Peyer's patch (tissue), 4 donors: ENCODE data around the gene WDR35. TPM values are rescaled to one million over a fixed set of nuclear protein-coding genes. Genes with fewer than 3 reads are reported as not detected.
A peak's percentile ranks its signal among the peaks of the same experiment; 100 is the strongest.

ENCODE experiments used
- DNase-seq, 3 donors: peaks; one replicate each; pipeline ENCODE4 v3.0.0-alpha.2; 2017 to 2019
- H3K27ac ChIP-seq, 4 donors: fragments of 200-600 bp; sonication (generic); one replicate each; pipeline ENCODE4 v1.5.1; 2016 to 2019
- H3K27me3 ChIP-seq, 2 donors: fragments of 200-600 bp; sonication (generic); one replicate each; pipeline ENCODE4 v1.5.1; 2019
- H3K36me3 ChIP-seq, 3 donors: fragments of 200-600 bp; sonication (generic); one replicate each; pipeline ENCODE4 v1.5.1; 2016 to 2019
- H3K4me1 ChIP-seq, 4 donors: fragments of 200-600 bp; sonication (generic); one replicate each; pipeline ENCODE4 v1.5.1; 2016 to 2019
- H3K4me3 ChIP-seq, 4 donors: fragments of 200-600 bp; sonication (generic); 1 replicate in 3 of 4; 2 replicates in 1 of 4; pipeline ENCODE4 v1.5.1; 2016 to 2019; ENCODE audit warnings: mild to moderate bottlenecking in 1 of 4
- H3K9me3 ChIP-seq, 4 donors: fragments of 200-600 bp; sonication (generic); one replicate each; pipeline ENCODE4 v1.5.1; 2016 to 2019; ENCODE audit warnings: mild to moderate bottlenecking in 1 of 4
- POLR2A ChIP-seq, 2 donors: fragments of 450-650 bp; IDR thresholded peaks; one replicate each; pipeline ENCODE4 v1.5.1; 2017; ENCODE audit warnings: antibody characterized with exemption in 2 of 2, mild to moderate bottlenecking in 2 of 2, moderate library complexity in 2 of 2
- total RNA-seq, 4 donors: library from RNA; depleted of rRNA; stranded (reverse); fragments of >200 nt; gene quantifications; one replicate each; pipeline ENCODE4 v1.1.0, GENCODE V29; 2016
- TF ChIP-seq, protein P1 (sequence below), 6 experiments: fragments of 450-650 bp in 4 of 6; fragments of 200-600 bp in 2 of 6; sonication (generic) in 1 of 6; IDR thresholded peaks; one replicate each; pipeline ENCODE4 v1.5.1; 2017 to 2019; ENCODE audit warnings: antibody characterized with exemption in 6 of 6, mild to moderate bottlenecking in 3 of 6, moderate library complexity in 1 of 6

Gene WDR35
- total RNA-seq, 4 donors from 2014 or later = 3.4 to 4.1 (median 3.8) TPM

DNA sequence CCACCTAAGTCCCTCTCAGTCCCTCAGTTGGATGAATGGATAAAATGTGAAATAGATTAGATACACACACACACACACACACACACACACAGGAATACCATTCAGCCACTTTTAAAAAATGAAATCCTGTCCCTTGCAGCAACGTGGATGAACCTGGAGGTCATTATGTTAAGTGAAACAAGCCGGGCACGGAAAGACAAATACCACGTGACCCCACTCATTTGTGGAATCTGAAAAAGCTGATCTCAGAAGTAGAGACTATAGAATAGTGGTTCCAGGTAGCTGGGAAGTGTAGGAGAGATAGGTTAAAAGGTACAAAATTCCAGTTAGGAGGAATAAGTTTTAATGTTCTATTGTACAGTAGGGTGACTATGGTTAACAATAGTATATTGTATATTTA is 119.1 kb downstream of the WDR35 start:
- no peak for DNase-seq
- Histone ChIP-seq H3K4me3 (no peak overlapping the region), H3K4me1 (peaks cover 0 to 9% (median 4%) of the 10 kb centered on the region in 4 donors), H3K27me3 (no peaks in the 10 kb centered on the region), H3K27ac (no peak overlapping the region), H3K9me3 (no peaks in the 10 kb centered on the region), H3K36me3 (no peaks in the 10 kb centered on the region)
- TF ChIP-seq, protein P1, sequence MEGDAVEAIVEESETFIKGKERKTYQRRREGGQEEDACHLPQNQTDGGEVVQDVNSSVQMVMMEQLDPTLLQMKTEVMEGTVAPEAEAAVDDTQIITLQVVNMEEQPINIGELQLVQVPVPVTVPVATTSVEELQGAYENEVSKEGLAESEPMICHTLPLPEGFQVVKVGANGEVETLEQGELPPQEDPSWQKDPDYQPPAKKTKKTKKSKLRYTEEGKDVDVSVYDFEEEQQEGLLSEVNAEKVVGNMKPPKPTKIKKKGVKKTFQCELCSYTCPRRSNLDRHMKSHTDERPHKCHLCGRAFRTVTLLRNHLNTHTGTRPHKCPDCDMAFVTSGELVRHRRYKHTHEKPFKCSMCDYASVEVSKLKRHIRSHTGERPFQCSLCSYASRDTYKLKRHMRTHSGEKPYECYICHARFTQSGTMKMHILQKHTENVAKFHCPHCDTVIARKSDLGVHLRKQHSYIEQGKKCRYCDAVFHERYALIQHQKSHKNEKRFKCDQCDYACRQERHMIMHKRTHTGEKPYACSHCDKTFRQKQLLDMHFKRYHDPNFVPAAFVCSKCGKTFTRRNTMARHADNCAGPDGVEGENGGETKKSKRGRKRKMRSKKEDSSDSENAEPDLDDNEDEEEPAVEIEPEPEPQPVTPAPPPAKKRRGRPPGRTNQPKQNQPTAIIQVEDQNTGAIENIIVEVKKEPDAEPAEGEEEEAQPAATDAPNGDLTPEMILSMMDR (IDR thresholded peaks at IDR 0.05) = no peak
- TF ChIP-seq POLR2A (IDR thresholded peaks at IDR 0.05) = no peak

DNA sequence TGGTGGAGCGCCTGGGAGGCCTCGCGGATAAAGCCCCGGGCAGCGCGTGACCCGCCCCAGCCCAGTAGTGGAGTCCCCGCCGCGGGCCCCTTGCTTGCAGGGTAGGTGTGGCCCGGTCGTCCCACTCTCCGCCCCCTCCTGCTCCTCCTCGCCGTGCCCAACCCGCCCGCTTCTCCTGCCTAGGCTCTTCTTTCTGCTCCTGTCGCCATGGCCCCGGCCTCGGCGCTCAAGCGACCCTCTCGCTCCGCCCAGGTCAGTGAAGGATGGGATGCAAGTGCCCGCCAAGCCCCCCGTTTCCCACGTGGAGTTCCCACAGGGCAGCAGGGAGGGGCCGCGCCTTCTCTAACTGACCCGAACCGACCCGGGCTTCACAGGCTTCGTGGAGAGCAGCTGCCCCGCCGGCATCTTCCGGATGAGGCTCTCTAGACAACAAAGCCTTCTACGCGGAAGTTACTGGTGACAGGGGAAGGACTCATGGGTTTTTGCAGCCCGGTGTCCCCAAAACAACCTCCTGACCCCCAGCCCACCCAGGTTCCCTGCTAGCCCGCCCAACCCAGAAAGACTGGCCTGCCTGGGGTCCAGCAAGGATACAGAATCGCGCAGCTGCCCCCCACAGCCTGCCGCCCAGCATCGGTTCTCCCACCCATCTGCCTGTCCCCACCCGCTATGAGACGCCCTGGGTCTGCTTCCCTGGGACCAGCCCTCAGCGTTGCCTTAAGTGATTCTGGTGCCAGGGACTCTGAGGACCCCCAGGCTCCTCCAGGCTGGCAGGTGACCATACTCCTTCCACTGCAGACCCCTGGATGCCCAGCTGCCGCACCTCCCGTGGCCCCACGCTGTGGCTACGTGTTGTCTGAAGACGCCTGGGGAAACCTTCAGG is 121.0 kb downstream of the WDR35 start:
- peaks cover 0 to 9% (median 4%) of the 10 kb centered on the region in 4 donors for H3K4me1 ChIP-seq
- TF ChIP-seq POLR2A (IDR thresholded peaks at IDR 0.05) = no peak
- TF ChIP-seq, protein P1 (IDR thresholded peaks at IDR 0.05) = no peak
- no peaks in the 10 kb centered on the region for H3K36me3 ChIP-seq
- peak; percentile 72 to 87 (median 80) for DNase-seq
- H3K4me3 ChIP-seq = peak overlapping the region; percentile 52 to 60 (median 54)
- H3K27me3 ChIP-seq = no peaks in the 10 kb centered on the region
- H3K9me3 ChIP-seq = no peaks in the 10 kb centered on the region
- H3K27ac ChIP-seq = peak overlapping the region in 2 of 4 donors; percentile 68 to 81

GRCh38 chr2:19868224-19868623 is 121.7 kb downstream of the WDR35 start:
- H3K4me3 ChIP-seq = peak overlapping the region; percentile 52 to 60 (median 54)
- H3K27ac ChIP-seq = peak overlapping the region in 2 of 4 donors; percentile 68 to 81

DNA sequence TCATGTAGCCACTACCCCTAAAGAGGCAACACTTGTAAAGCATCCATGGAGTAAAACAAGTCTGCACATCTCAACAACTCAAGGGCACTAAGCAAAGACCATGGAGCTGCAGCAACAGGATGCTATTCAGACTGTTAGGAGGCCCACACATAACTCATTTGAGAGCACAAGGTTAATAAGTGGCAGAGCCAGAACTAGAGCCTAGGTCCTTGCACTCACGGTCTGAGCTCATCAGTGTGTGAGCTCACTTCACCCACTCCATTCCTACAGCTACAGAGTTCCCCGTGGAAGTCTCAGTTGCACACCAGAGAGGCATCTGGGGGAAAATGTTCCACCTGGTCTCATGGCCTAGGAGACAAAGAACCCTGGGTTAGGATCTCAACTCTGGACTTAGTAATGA is 123.1 kb downstream of the WDR35 start:
- no peak overlapping the region for H3K4me3 ChIP-seq
- H3K27ac ChIP-seq = no peak overlapping the region
- no peaks in the 10 kb centered on the region for H3K9me3 ChIP-seq
- peaks cover 0 to 16% (median 4%) of the 10 kb centered on the region in 4 donors for H3K4me1 ChIP-seq
- DNase-seq = no peak
- H3K36me3 ChIP-seq = no peaks in the 10 kb centered on the region
- no peak for TF ChIP-seq POLR2A (IDR thresholded peaks at IDR 0.05)
- no peaks in the 10 kb centered on the region for H3K27me3 ChIP-seq

More at GRCh38 chr2:19868224-19868623, 121.7 kb downstream of the WDR35 start:
- H3K4me1 ChIP-seq = peaks cover 0 to 16% (median 4%) of the 10 kb centered on the region in 4 donors
- DNase-seq = no peak
- H3K9me3 ChIP-seq = no peaks in the 10 kb centered on the region
- TF ChIP-seq POLR2A (IDR thresholded peaks at IDR 0.05) = no peak
- TF ChIP-seq, protein P1 (IDR thresholded peaks at IDR 0.05) = no peak
- H3K36me3 ChIP-seq = no peaks in the 10 kb centered on the region
- no peaks in the 10 kb centered on the region for H3K27me3 ChIP-seq

DNA sequence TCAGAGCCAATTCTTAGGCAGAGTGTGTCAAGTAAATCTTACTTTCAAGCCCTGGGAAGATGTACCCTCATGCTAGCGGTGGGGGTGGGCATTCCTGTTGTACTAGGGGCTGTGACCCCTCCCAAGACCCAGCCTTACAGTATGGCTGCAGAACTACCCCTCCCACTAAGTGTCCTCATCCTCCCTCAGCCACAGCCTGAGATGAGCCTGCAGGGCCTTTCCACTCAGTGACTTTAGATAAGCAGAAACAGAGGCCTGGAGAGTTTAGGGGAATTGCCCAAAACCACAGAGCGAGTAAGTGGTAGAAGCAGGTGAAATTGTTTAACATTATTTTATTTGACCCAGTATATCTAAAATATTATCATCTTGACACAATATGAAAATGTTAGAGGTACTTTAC is 124.8 kb downstream of the WDR35 start:
- H3K27me3 ChIP-seq = no peaks in the 10 kb centered on the region
- H3K4me1 ChIP-seq = peaks cover 0 to 16% (median 4%) of the 10 kb centered on the region in 4 donors
- no peak overlapping the region for H3K4me3 ChIP-seq
- no peaks in the 10 kb centered on the region for H3K9me3 ChIP-seq
- DNase-seq = no peak
- no peak for TF ChIP-seq POLR2A (IDR thresholded peaks at IDR 0.05)
- TF ChIP-seq, protein P1 (IDR thresholded peaks at IDR 0.05) = no peak
- no peaks in the 10 kb centered on the region for H3K36me3 ChIP-seq
- H3K27ac ChIP-seq = no peak overlapping the region

DNA sequence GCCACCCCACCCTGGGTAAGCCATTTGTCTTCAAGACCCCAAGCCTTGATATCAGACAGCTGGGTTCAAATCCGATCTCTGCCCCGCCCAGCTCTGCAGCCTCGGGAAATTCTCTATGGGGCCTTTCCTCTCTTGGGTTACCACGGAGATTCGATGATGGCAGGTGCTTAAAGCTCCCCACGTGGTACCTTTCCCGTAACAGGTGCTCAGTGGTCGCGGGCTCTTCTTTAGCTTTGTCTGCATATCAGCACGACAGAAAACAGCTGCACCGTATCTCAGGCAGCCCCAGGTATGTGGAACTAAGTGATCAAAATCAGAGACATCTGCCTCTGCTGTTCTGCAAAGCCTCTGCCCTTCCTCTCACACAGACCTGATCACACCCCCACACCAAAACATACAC is 125.5 kb downstream of the WDR35 start:
- no peak for DNase-seq
- H3K36me3 ChIP-seq = no peaks in the 10 kb centered on the region
- TF ChIP-seq POLR2A (IDR thresholded peaks at IDR 0.05) = no peak
- TF ChIP-seq, protein P1 (IDR thresholded peaks at IDR 0.05) = no peak
- no peaks in the 10 kb centered on the region for H3K9me3 ChIP-seq
- H3K27ac ChIP-seq = no peak overlapping the region
- H3K27me3 ChIP-seq = no peaks in the 10 kb centered on the region
- H3K4me3 ChIP-seq = no peak overlapping the region
- H3K4me1 ChIP-seq = peaks cover 0 to 16% (median 4%) of the 10 kb centered on the region in 4 donors
